Mesenchymal stem cell (in vitro differentiated cells and primary cell): ENCODE measurements around the gene RAB11FIP4.
A peak's percentile ranks its signal among the peaks of the same experiment; 100 is the strongest.

Experiments
- DNase-seq: peaks from one replicate; pipeline ENCODE4 v3.0.0-alpha.2; 2013
- H2AFZ ChIP-seq: one replicate; pipeline ENCODE4 v1.6.1; 2013; ENCODE audit warnings: low read depth, mild to moderate bottlenecking, control low read depth, inconsistent platforms, low read length, moderate library complexity
- H2AK5ac ChIP-seq: 2 replicates; pipeline ENCODE4 v1.6.1; 2013; ENCODE audit warnings: low read length, moderate library complexity, mild to moderate bottlenecking, inconsistent platforms; ENCODE audit not compliant: severe bottlenecking
- H2BK120ac ChIP-seq: one replicate; pipeline ENCODE4 v1.6.1; 2013; ENCODE audit warnings: low read depth, mild to moderate bottlenecking, inconsistent platforms, low read length, moderate library complexity
- H2BK12ac ChIP-seq, 2 experiments: one replicate each; pipeline ENCODE4 v1.6.1; 2013; ENCODE audit warnings: inconsistent platforms in 2 of 2, low read length in 2 of 2, mild to moderate bottlenecking in 2 of 2, moderate library complexity in 2 of 2, control low read depth in 1 of 2
- H2BK15ac ChIP-seq: one replicate; pipeline ENCODE4 v1.6.1; 2013; ENCODE audit warnings: mild to moderate bottlenecking, low read depth, inconsistent platforms; ENCODE audit not compliant: poor library complexity, severe bottlenecking
- H2BK5ac ChIP-seq: 2 replicates; pipeline ENCODE4 v1.6.1; 2013; ENCODE audit warnings: low read depth, mild to moderate bottlenecking, low read length, control low read depth, inconsistent platforms; ENCODE audit not compliant: poor library complexity, severe bottlenecking
- H3K14ac ChIP-seq, 2 experiments: one replicate each; pipeline ENCODE4 v1.6.1; 2013; ENCODE audit warnings: inconsistent platforms in 2 of 2, low read length in 2 of 2, control low read depth in 1 of 2, mild to moderate bottlenecking in 1 of 2, moderate library complexity in 1 of 2
- H3K18ac ChIP-seq, 2 experiments: one replicate each; pipeline ENCODE4 v1.6.1; 2013; ENCODE audit warnings: inconsistent platforms in 2 of 2, low read length in 2 of 2, control low read depth in 1 of 2, low read depth in 1 of 2, mild to moderate bottlenecking in 1 of 2
- H3K23ac ChIP-seq, 2 experiments: one replicate each; pipeline ENCODE4 v1.6.1; 2013; ENCODE audit warnings: inconsistent platforms in 2 of 2, low read length in 2 of 2, mild to moderate bottlenecking in 2 of 2, moderate library complexity in 2 of 2, control low read depth in 1 of 2
- H3K27ac ChIP-seq: 2 replicates; pipeline ENCODE4 v1.5.1; 2013; ENCODE audit warnings: mild to moderate bottlenecking, moderate library complexity, low read length, control low read depth, inconsistent platforms; ENCODE audit not compliant: poor library complexity, severe bottlenecking
- H3K27me3 ChIP-seq, 2 experiments: 2 replicates each; pipeline versions ENCODE4 v1.6.1 to v1.7.0; 2013; ENCODE audit warnings: low read length in 2 of 2, mild to moderate bottlenecking in 2 of 2, moderate library complexity in 2 of 2, control low read depth in 1 of 2, inconsistent platforms in 1 of 2; ENCODE audit not compliant: control insufficient read depth in 1 of 2, insufficient read depth in 1 of 2
- H3K36me3 ChIP-seq, 2 experiments: 2 replicates each; pipeline versions ENCODE4 v1.6.1 to v1.7.0; 2013; ENCODE audit warnings: low read length in 2 of 2, control low read depth in 1 of 2, inconsistent platforms in 1 of 2, low read depth in 1 of 2, mild to moderate bottlenecking in 1 of 2; ENCODE audit not compliant: insufficient read depth in 2 of 2, control insufficient read depth in 1 of 2
- H3K4ac ChIP-seq, 2 experiments: one replicate each; pipeline ENCODE4 v1.6.1; 2013; ENCODE audit warnings: inconsistent platforms in 2 of 2, low read length in 2 of 2, mild to moderate bottlenecking in 2 of 2, moderate library complexity in 2 of 2, control low read depth in 1 of 2, low read depth in 1 of 2
- H3K4me1 ChIP-seq: 2 replicates; pipeline ENCODE4 v1.6.1; 2013; ENCODE audit warnings: low read depth, low read length, control low read depth; ENCODE audit not compliant: control insufficient read depth, insufficient read depth
- H3K4me2 ChIP-seq: 2 replicates; pipeline ENCODE4 v1.6.1; 2013; ENCODE audit warnings: low read length, mild to moderate bottlenecking, inconsistent platforms; ENCODE audit not compliant: poor library complexity, severe bottlenecking
- H3K4me3 ChIP-seq, 2 experiments: 2 replicates each; pipeline versions ENCODE4 v1.5.1 to v1.7.0; 2013; ENCODE audit warnings: low read length in 2 of 2, mild to moderate bottlenecking in 2 of 2, control low read depth in 1 of 2, low read depth in 1 of 2; ENCODE audit not compliant: insufficient read depth in 1 of 2
- H3K79me1 ChIP-seq: replicated peaks from 2 replicates; pipeline ENCODE4 v1.6.1; 2013; ENCODE audit warnings: mild to moderate bottlenecking, control low read depth, low read length, inconsistent platforms; ENCODE audit not compliant: poor library complexity, severe bottlenecking
- H3K9ac ChIP-seq: 2 replicates; pipeline ENCODE4 v1.7.0; 2013; ENCODE audit warnings: mild to moderate bottlenecking, low read length, moderate library complexity
- H3K9me3 ChIP-seq: 2 replicates; pipeline ENCODE4 v1.7.0; 2013; ENCODE audit warnings: mild to moderate bottlenecking, low read length; ENCODE audit not compliant: control insufficient read depth
- H4K8ac ChIP-seq: one replicate; pipeline ENCODE4 v1.6.1; 2013; ENCODE audit warnings: inconsistent platforms, mild to moderate bottlenecking, low read length, moderate library complexity
- H4K91ac ChIP-seq: one replicate; pipeline ENCODE4 v1.6.1; 2013; ENCODE audit warnings: mild to moderate bottlenecking, low read length, inconsistent platforms
- WGBS: methylation state at CpG from one replicate; pipeline ENCODE4 v1.1.7; 2013; ENCODE audit warnings: mixed read lengths; 5-methylcytosine and 5-hydroxymethylcytosine counted together

Gene RAB11FIP4

DNA sequence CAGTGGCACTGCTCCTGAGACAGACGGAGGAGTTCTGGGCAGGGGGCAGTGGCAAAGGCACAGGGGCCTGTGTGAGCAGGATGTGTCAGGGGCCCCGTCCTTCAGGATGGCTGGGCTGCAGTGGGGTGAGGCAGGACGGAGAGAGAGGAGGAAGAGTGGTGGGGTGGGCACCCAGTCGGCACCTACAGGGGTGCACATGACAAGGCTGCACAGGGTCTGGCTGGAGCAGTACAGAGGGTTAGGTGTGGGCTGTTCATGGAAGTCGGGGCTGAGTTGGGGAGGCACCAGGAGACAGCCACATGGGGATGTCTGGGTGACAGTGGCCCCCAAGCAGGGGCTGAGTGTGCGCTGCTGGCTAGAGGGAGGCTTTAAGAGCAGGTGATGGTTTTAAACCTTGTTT, 106.0 kb downstream of the RAB11FIP4 start:
- Histone ChIP-seq H3K9me3 (no peaks in the 10 kb centered on the region), H3K9ac (no peak overlapping the region)
- WGBS = 73% methylated on average over 5 of the region's 6 CpGs

DNA sequence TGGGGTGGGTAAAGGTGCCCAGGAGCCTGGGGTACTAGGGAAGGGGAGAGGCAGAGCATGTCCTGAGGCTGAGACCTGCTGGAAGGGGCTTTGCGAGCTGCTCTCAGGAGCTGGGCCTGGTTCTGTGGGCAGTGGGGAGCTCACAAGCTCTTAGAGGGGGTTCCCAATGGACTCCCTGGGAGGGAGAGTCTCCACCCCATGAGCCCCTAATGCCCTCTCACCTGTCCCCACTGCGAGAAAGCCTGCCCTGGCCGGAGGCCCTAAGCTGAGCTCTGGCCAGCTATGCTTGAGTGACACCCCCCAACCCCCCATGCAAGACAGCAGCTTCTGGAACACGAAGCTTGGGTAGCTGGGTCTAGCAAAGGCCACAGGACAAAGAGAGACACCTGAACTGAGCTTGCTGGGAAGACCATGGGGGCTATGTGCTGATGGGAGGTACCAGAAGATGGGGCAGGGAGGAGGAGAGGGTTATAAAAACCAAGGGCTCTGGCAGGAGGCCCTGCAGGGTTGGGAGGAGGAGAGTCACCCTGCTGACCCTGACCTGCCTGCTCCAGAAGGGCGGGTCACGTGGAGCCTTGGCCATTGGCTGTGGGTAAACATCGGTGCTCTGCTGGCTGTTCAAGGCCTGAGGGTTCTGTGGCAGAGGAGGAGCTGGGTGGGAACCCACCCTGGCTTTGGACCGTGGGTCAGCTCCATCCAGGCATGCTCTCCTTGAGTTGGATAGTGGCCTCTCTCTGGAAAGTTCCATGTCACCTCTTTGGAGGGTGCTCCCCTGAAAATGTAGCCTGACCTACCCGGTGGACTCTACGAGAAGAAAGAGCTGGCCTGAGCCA, 106.7 kb downstream of the RAB11FIP4 start:
- DNase-seq = no peak
- H2BK12ac ChIP-seq = no peak overlapping the region
- no peak overlapping the region for H2BK5ac ChIP-seq
- peaks cover 38 to 70% of the 10 kb centered on the region in 2 experiments for H3K27me3 ChIP-seq
- no peaks in the 10 kb centered on the region for H3K9me3 ChIP-seq
- no peaks in the 10 kb centered on the region for H3K36me3 ChIP-seq
- no peak overlapping the region for H4K91ac ChIP-seq
- no peak overlapping the region for H4K8ac ChIP-seq
- H3K9ac ChIP-seq = no peak overlapping the region
- H3K18ac ChIP-seq = no peak overlapping the region
- H2BK15ac ChIP-seq = no peak overlapping the region
- H2AK5ac ChIP-seq = no peak overlapping the region
- peaks cover 9% of the 10 kb centered on the region for H3K4me1 ChIP-seq
- H3K79me1 ChIP-seq = no peaks in the 10 kb centered on the region
- WGBS = 78% methylated on average over 8 of the region's 10 CpGs
- H3K27ac ChIP-seq = no peak overlapping the region
- H3K4ac ChIP-seq = no peak overlapping the region
- H2BK120ac ChIP-seq = no peak overlapping the region
- no peak overlapping the region for H3K4me3 ChIP-seq
- no peak overlapping the region for H3K14ac ChIP-seq
- H3K23ac ChIP-seq = peak overlapping the region in 1 of 2 experiments; percentile 81
- H2AFZ ChIP-seq = no peak overlapping the region
- H3K4me2 ChIP-seq = no peak overlapping the region

More for the DNA sequence above, 106.0 kb downstream of the RAB11FIP4 start:
- Histone ChIP-seq H3K14ac (no peak overlapping the region), H3K4me2 (no peak overlapping the region), H3K27me3 (peaks cover 45 to 73% of the 10 kb centered on the region in 2 experiments), H3K36me3 (no peaks in the 10 kb centered on the region), H3K4me3 (no peak overlapping the region), H3K4me1 (peaks cover 9% of the 10 kb centered on the region), H4K8ac (no peak overlapping the region), H4K91ac (no peak overlapping the region), H3K27ac (no peak overlapping the region), H3K4ac (no peak overlapping the region), H3K18ac (no peak overlapping the region), H2BK12ac (no peak overlapping the region), H2BK120ac (no peak overlapping the region), H2AFZ (no peak overlapping the region), H3K79me1 (no peaks in the 10 kb centered on the region), H2BK15ac (no peak overlapping the region), H2BK5ac (no peak overlapping the region), H2AK5ac (no peak overlapping the region), H3K23ac (peak overlapping the region in 1 of 2 experiments; percentile 9)
- DNase-seq = no peak

DNA sequence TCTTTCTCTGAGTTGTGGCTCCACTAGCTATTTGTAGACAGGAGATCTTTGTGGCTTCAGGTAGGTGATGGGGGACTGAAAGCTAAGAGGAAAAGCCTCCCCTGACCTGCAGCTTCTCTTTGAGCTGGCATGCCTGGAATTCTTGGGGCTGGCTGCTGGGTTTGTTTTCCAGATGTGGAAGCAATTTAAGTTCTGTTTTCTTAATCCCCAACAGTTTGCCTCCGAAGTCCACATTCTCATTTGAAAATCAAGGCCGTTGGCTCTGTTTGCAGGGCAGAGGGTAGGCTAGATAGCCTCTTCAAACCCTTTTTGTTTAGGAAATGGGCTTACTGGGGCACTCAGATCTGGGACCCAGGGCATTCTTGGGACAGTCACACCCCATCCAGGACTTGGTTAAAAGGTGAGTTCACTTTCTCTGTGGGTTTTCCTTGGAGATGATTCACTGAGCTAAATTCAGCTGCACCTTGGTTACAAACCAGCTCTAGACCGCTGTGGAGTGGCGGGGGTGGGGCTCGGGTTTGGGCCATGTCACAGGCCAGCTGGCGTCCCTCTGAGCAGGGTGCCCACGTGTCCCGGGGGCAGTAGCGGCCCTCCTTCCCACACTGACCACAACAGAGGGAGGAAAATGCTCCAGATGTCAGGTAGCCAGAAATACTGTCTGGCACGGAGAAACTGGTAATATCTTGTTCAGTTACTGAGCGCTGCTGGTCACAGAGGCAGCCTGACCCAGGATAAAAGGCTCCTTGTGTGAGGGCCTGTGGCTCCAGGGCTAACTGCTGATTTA, 108.5 kb downstream of the RAB11FIP4 start:
- Histone ChIP-seq H3K27ac (no peak overlapping the region), H2BK15ac (no peak overlapping the region), H3K27me3 (peaks cover 36 to 67% of the 10 kb centered on the region in 2 experiments), H3K36me3 (no peaks in the 10 kb centered on the region), H3K9me3 (no peaks in the 10 kb centered on the region), H4K91ac (no peak overlapping the region), H2BK120ac (no peak overlapping the region), H4K8ac (no peak overlapping the region), H2AK5ac (no peak overlapping the region), H3K23ac (no peak overlapping the region), H3K4ac (no peak overlapping the region), H2BK12ac (no peak overlapping the region), H2AFZ (no peak overlapping the region), H3K9ac (no peak overlapping the region), H3K4me3 (no peak overlapping the region), H3K14ac (no peak overlapping the region), H3K4me1 (peaks cover 8% of the 10 kb centered on the region), H3K79me1 (no peaks in the 10 kb centered on the region), H3K4me2 (no peak overlapping the region), H2BK5ac (no peak overlapping the region), H3K18ac (no peak overlapping the region)
- WGBS = 58% methylated on average over 11 of the region's 11 CpGs
- no peak for DNase-seq

GRCh38 chr17:31506517-31506916, 115.0 kb downstream of the RAB11FIP4 start:
- Histone ChIP-seq H3K79me1 (no peaks in the 10 kb centered on the region), H4K8ac (no peak overlapping the region), H3K36me3 (no peaks in the 10 kb centered on the region), H3K14ac (no peak overlapping the region), H3K9ac (no peak overlapping the region), H2AK5ac (no peak overlapping the region), H3K27ac (no peak overlapping the region), H2BK15ac (no peak overlapping the region), H3K4ac (no peak overlapping the region), H4K91ac (no peak overlapping the region), H2BK12ac (no peak overlapping the region), H3K27me3 (peaks cover 16 to 33% of the 10 kb centered on the region in 2 experiments), H3K18ac (no peak overlapping the region), H3K4me3 (no peak overlapping the region), H2AFZ (no peak overlapping the region), H3K9me3 (no peaks in the 10 kb centered on the region), H3K23ac (no peak overlapping the region), H2BK5ac (no peak overlapping the region), H3K4me2 (no peak overlapping the region), H3K4me1 (no peaks in the 10 kb centered on the region), H2BK120ac (no peak overlapping the region)
- DNase-seq = no peak
- WGBS = no CpG with 5 or more reads among the region's 1 CpG
